Measurements from ENCODE around the gene PLSCR4. TPM values are rescaled to one million over a fixed set of nuclear protein-coding genes. Genes with fewer than 3 reads are reported as not detected.

The PLSCR4 gene
- total RNA-seq, 1 experiment from 2014 or later: 3.5 TPM

DNA sequence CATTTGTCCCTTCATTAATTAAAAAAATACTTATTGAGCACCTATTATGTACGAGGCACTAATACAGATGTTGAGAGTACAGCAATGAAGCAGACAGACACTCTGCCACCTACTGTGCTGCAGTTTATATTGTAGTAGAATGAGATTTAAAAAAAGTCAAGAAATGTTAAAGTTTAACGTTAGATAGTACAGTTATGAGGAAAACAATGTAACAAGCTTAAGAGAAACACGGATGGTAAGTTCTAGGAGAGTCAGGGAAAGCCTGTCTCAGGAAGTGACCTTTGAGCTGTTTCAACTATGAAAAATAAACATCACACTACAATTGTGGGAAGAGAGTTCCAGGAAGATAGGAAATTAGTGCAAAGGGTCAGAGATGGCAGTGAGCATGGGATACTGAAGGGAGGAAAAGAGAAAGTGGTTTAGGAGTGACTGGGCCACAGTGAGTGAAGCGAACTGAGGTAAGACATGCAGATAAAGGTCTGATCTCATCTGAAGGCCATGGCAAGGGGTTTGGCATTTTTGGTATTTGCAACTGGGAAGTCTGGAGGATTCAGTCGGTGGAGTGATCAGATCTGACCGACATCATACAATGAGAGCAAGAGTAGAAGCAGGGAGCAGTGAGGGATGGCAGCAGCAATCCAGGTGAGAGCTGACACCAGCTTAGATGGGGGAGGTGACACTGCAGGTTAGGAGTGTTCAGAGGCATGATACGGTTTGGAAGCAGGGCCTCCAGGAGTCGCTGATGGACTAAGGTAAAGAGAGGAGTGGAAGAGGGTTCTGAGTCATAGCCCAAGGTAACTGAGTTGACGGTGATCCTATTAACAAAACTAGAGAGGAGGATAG lies 28.5 kb downstream of the PLSCR4 start:
- Histone ChIP-seq H3K27ac (ENCODE audit: low read length) (peak overlapping the region; percentile 48), H3K36me3 (ENCODE audit: control insufficient read depth, insufficient read depth, low read length) (no peaks in the 10 kb centered on the region), H3K27me3 (ENCODE audit: control insufficient read depth, insufficient read depth, low read length) (no peaks in the 10 kb centered on the region), H3K4me1 (ENCODE audit: control insufficient read depth, insufficient read depth, low read length) (peaks cover 8% of the 10 kb centered on the region; the same call in 1 of the 2 replicates), H3K4me3 (ENCODE audit: low read depth in 2 of 2, low read length in 2 of 2) (no peak overlapping the region), H3K9me3 (ENCODE audit: control insufficient read depth, insufficient read depth, low read depth, low read length) (no peaks in the 10 kb centered on the region)
- no peak for DNase-seq (ENCODE audit: low read depth, low spot score)
- CTCF ChIA-PET: interaction anchor here (0.6 to 0.9 kb wide), 3 partner anchors 105 to 414 kb away, joined by 3 to 5 read pairs (median 3); no protein-coding TSS in a partner anchor
- intact Hi-C loops (cut with micrococcal nuclease; ENCODE audit: unreplicated experiment): loop anchor here (1.0 kb wide), 1 partner anchor 105 kb away; no protein-coding TSS in a partner anchor
- peak; percentile 93 for ATAC-seq
- in situ Hi-C loops (cut with HindIII; ENCODE audit: low pct_unique_long_range_greater_than_20kb, low sequenced_read_pairs): no loop called here
- TF ChIP-seq TCF7L2 (IDR thresholded peaks at IDR 0.05; ENCODE audit: low read depth, low read length): no peak
- TF ChIP-seq, protein P1, sequence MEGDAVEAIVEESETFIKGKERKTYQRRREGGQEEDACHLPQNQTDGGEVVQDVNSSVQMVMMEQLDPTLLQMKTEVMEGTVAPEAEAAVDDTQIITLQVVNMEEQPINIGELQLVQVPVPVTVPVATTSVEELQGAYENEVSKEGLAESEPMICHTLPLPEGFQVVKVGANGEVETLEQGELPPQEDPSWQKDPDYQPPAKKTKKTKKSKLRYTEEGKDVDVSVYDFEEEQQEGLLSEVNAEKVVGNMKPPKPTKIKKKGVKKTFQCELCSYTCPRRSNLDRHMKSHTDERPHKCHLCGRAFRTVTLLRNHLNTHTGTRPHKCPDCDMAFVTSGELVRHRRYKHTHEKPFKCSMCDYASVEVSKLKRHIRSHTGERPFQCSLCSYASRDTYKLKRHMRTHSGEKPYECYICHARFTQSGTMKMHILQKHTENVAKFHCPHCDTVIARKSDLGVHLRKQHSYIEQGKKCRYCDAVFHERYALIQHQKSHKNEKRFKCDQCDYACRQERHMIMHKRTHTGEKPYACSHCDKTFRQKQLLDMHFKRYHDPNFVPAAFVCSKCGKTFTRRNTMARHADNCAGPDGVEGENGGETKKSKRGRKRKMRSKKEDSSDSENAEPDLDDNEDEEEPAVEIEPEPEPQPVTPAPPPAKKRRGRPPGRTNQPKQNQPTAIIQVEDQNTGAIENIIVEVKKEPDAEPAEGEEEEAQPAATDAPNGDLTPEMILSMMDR (IDR thresholded peaks at IDR 0.05): peak; percentile 56
- TF ChIP-seq POLR2AphosphoS5 (IDR thresholded peaks at IDR 0.05; ENCODE audit: low read depth, low read length): no peak
- no peak for TF ChIP-seq SIN3A (IDR thresholded peaks at IDR 0.05; ENCODE audit: borderline replicate concordance, insufficient read depth, low read depth, low read length)
- TF ChIP-seq, protein P2, sequence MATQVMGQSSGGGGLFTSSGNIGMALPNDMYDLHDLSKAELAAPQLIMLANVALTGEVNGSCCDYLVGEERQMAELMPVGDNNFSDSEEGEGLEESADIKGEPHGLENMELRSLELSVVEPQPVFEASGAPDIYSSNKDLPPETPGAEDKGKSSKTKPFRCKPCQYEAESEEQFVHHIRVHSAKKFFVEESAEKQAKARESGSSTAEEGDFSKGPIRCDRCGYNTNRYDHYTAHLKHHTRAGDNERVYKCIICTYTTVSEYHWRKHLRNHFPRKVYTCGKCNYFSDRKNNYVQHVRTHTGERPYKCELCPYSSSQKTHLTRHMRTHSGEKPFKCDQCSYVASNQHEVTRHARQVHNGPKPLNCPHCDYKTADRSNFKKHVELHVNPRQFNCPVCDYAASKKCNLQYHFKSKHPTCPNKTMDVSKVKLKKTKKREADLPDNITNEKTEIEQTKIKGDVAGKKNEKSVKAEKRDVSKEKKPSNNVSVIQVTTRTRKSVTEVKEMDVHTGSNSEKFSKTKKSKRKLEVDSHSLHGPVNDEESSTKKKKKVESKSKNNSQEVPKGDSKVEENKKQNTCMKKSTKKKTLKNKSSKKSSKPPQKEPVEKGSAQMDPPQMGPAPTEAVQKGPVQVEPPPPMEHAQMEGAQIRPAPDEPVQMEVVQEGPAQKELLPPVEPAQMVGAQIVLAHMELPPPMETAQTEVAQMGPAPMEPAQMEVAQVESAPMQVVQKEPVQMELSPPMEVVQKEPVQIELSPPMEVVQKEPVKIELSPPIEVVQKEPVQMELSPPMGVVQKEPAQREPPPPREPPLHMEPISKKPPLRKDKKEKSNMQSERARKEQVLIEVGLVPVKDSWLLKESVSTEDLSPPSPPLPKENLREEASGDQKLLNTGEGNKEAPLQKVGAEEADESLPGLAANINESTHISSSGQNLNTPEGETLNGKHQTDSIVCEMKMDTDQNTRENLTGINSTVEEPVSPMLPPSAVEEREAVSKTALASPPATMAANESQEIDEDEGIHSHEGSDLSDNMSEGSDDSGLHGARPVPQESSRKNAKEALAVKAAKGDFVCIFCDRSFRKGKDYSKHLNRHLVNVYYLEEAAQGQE (IDR thresholded peaks at IDR 0.05; ENCODE audit: insufficient read depth in 1 of 2, low read depth in 2 of 2, low read length in 1 of 2): no peak
- BruUV-seq (replicated peaks): no TSS peak
- POLR2A ChIA-PET: interaction anchor here (1.0 kb wide), 1 partner anchor 355 kb away, joined by 3 read pairs; no protein-coding TSS in a partner anchor

DNA sequence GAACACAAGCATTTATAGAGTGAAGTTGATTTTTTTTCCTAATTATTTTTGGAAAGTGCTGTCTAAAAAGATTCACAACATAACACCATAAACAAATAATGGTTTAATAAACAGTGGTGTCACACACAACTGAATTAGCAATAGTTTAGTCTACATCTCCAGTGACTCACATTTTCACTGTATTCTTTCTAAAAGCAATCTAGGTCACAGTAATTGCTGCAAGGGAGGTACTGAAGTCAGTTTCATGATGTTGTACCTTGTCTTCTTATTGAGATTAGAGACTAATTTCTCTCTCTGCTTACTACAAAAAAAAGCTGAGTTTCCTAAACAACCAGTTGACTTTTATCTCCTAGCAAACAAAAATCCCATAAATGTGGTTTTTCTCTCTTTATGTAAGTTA lies 29.6 kb downstream of the PLSCR4 start:
- ChIA-PET CTCF (no interaction called here), POLR2A (no interaction called here)
- intact Hi-C loops (cut with micrococcal nuclease; ENCODE audit: unreplicated experiment): no loop called here
- Histone ChIP-seq H3K27me3 (ENCODE audit: control insufficient read depth, insufficient read depth, low read length) (no peaks in the 10 kb centered on the region), H3K27ac (ENCODE audit: low read length) (peak overlapping the region; percentile 35; the same call in 1 of the 2 replicates), H3K4me1 (ENCODE audit: control insufficient read depth, insufficient read depth, low read length) (peaks cover 8% of the 10 kb centered on the region; the same call in 1 of the 2 replicates), H3K4me3 (ENCODE audit: low read depth in 2 of 2, low read length in 2 of 2) (no peak overlapping the region), H3K9me3 (ENCODE audit: control insufficient read depth, insufficient read depth, low read depth, low read length) (no peaks in the 10 kb centered on the region), H3K36me3 (ENCODE audit: control insufficient read depth, insufficient read depth, low read length) (no peaks in the 10 kb centered on the region)
- DNase-seq (ENCODE audit: low read depth, low spot score) (no peak), ATAC-seq (no peak)
- BruUV-seq (replicated peaks): no TSS peak
- TF ChIP-seq POLR2AphosphoS5 (IDR thresholded peaks at IDR 0.05; ENCODE audit: low read depth, low read length): no peak
- TF ChIP-seq, protein P1 (IDR thresholded peaks at IDR 0.05): no peak
- no peak for TF ChIP-seq SIN3A (IDR thresholded peaks at IDR 0.05; ENCODE audit: borderline replicate concordance, insufficient read depth, low read depth, low read length)
- TF ChIP-seq, protein P2 (IDR thresholded peaks at IDR 0.05; ENCODE audit: insufficient read depth in 1 of 2, low read depth in 2 of 2, low read length in 1 of 2): no peak
- no peak for TF ChIP-seq TCF7L2 (IDR thresholded peaks at IDR 0.05; ENCODE audit: low read depth, low read length)
- in situ Hi-C loops (cut with HindIII; ENCODE audit: low pct_unique_long_range_greater_than_20kb, low sequenced_read_pairs): no loop called here
